SK-N-MC (cell line): ENCODE results near the gene WDR37.

Source experiments
- EZH2 ChIP-seq: fragments of 200-600 bp; sonication (generic); IDR thresholded peaks from one replicate; pipeline ENCODE4 v1.6.1; 2017; ENCODE audit warnings: antibody characterized with exemption
- FOXP2 ChIP-seq: optimal IDR thresholded peaks from 2 replicates; pipeline ENCODE3; 2011; ENCODE audit warnings: mild to moderate bottlenecking, moderate library complexity; ENCODE audit not compliant: insufficient read depth; ENCODE audit errors: extremely low read length, control extremely low read depth
- POLR2AphosphoS5 ChIP-seq: IDR thresholded peaks from 2 replicates; pipeline ENCODE4 v1.6.1; 2012; ENCODE audit warnings: mild to moderate bottlenecking, low read depth, low read length, borderline replicate concordance

GRCh38 chr10:1148855-1149605, 92.8 kb downstream of the WDR37 start:
- TF ChIP-seq EZH2 (no peak), POLR2AphosphoS5 (no peak), FOXP2 (no peak)
